ENCODE results near the gene EFCAB11.

DNA sequence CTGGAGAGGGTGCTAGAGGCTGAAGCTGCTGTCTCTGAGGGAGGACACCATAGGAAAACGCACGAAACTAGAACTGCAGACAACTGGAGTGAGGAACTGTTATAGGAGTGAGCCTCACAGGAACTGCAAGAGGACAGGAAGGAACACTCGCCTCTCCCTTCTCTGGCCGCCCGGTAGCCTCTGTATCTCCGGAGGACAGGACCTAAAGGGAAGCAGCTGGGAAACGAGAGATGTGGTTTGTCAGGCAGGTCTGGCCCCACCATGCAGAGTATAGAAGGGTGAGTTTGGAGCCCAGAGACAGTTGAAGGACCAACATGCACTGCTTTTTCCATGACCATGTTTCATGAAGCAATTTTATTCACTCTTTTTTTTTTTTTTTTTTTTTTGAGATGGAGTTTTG is 127.3 kb downstream of the EFCAB11 start:
- TF ChIP-seq EZH2phosphoT487 (IDR thresholded peaks at IDR 0.05; ENCODE audit: unreplicated experiment) (no peak), EZH2 (IDR thresholded peaks at IDR 0.05; ENCODE audit: low read depth, unreplicated experiment) (no peak), JUNB (IDR thresholded peaks at IDR 0.05; ENCODE audit: unreplicated experiment) (no peak), POLR2AphosphoS5 (IDR thresholded peaks at IDR 0.05; ENCODE audit: low read depth) (no peak), ZNF114 (CRISPR knock-in tag; IDR thresholded peaks at IDR 0.05) (no peak), STAT1 (IDR thresholded peaks at IDR 0.05; ENCODE audit: unreplicated experiment) (no peak), CREB1 (CRISPR knock-in tag; IDR thresholded peaks at IDR 0.05; ENCODE audit: low read depth) (no peak), ZNF331 (CRISPR knock-in tag; IDR thresholded peaks at IDR 0.05; ENCODE audit: low read depth) (no peak)
- TF ChIP-seq, protein P1, sequence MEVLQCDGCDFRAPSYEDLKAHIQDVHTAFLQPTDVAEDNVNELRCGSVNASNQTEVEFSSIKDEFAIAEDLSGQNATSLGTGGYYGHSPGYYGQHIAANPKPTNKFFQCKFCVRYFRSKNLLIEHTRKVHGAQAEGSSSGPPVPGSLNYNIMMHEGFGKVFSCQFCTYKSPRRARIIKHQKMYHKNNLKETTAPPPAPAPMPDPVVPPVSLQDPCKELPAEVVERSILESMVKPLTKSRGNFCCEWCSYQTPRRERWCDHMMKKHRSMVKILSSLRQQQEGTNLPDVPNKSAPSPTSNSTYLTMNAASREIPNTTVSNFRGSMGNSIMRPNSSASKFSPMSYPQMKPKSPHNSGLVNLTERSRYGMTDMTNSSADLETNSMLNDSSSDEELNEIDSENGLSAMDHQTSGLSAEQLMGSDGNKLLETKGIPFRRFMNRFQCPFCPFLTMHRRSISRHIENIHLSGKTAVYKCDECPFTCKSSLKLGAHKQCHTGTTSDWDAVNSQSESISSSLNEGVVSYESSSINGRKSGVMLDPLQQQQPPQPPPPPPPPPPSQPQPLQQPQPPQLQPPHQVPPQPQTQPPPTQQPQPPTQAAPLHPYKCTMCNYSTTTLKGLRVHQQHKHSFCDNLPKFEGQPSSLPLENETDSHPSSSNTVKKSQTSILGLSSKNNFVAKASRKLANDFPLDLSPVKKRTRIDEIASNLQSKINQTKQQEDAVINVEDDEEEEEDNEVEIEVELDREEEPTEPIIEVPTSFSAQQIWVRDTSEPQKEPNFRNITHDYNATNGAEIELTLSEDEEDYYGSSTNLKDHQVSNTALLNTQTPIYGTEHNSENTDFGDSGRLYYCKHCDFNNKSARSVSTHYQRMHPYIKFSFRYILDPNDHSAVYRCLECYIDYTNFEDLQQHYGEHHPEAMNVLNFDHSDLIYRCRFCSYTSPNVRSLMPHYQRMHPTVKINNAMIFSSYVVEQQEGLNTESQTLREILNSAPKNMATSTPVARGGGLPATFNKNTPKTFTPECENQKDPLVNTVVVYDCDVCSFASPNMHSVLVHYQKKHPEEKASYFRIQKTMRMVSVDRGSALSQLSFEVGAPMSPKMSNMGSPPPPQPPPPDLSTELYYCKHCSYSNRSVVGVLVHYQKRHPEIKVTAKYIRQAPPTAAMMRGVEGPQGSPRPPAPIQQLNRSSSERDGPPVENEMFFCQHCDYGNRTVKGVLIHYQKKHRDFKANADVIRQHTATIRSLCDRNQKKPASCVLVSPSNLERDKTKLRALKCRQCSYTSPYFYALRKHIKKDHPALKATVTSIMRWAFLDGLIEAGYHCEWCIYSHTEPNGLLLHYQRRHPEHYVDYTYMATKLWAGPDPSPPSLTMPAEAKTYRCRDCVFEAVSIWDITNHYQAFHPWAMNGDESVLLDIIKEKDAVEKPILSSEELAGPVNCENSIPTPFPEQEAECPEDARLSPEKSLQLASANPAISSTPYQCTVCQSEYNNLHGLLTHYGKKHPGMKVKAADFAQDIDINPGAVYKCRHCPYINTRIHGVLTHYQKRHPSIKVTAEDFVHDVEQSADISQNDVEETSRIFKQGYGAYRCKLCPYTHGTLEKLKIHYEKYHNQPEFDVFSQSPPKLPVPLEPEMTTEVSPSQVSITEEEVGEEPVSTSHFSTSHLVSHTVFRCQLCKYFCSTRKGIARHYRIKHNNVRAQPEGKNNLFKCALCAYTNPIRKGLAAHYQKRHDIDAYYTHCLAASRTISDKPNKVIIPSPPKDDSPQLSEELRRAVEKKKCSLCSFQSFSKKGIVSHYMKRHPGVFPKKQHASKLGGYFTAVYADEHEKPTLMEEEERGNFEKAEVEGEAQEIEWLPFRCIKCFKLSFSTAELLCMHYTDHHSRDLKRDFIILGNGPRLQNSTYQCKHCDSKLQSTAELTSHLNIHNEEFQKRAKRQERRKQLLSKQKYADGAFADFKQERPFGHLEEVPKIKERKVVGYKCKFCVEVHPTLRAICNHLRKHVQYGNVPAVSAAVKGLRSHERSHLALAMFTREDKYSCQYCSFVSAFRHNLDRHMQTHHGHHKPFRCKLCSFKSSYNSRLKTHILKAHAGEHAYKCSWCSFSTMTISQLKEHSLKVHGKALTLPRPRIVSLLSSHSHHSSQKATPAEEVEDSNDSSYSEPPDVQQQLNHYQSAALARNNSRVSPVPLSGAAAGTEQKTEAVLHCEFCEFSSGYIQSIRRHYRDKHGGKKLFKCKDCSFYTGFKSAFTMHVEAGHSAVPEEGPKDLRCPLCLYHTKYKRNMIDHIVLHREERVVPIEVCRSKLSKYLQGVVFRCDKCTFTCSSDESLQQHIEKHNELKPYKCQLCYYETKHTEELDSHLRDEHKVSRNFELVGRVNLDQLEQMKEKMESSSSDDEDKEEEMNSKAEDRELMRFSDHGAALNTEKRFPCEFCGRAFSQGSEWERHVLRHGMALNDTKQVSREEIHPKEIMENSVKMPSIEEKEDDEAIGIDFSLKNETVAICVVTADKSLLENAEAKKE (CRISPR knock-in tag; IDR thresholded peaks at IDR 0.05): no peak
- TF ChIP-seq, protein P2, sequence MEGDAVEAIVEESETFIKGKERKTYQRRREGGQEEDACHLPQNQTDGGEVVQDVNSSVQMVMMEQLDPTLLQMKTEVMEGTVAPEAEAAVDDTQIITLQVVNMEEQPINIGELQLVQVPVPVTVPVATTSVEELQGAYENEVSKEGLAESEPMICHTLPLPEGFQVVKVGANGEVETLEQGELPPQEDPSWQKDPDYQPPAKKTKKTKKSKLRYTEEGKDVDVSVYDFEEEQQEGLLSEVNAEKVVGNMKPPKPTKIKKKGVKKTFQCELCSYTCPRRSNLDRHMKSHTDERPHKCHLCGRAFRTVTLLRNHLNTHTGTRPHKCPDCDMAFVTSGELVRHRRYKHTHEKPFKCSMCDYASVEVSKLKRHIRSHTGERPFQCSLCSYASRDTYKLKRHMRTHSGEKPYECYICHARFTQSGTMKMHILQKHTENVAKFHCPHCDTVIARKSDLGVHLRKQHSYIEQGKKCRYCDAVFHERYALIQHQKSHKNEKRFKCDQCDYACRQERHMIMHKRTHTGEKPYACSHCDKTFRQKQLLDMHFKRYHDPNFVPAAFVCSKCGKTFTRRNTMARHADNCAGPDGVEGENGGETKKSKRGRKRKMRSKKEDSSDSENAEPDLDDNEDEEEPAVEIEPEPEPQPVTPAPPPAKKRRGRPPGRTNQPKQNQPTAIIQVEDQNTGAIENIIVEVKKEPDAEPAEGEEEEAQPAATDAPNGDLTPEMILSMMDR (conservative IDR thresholded peaks at IDR 0.05; ENCODE audit: low read depth in 2 of 2): no peak
- TF ChIP-seq, protein P3, sequence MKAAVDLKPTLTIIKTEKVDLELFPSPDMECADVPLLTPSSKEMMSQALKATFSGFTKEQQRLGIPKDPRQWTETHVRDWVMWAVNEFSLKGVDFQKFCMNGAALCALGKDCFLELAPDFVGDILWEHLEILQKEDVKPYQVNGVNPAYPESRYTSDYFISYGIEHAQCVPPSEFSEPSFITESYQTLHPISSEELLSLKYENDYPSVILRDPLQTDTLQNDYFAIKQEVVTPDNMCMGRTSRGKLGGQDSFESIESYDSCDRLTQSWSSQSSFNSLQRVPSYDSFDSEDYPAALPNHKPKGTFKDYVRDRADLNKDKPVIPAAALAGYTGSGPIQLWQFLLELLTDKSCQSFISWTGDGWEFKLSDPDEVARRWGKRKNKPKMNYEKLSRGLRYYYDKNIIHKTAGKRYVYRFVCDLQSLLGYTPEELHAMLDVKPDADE (IDR thresholded peaks at IDR 0.05): no peak
- TF ChIP-seq, protein P4, sequence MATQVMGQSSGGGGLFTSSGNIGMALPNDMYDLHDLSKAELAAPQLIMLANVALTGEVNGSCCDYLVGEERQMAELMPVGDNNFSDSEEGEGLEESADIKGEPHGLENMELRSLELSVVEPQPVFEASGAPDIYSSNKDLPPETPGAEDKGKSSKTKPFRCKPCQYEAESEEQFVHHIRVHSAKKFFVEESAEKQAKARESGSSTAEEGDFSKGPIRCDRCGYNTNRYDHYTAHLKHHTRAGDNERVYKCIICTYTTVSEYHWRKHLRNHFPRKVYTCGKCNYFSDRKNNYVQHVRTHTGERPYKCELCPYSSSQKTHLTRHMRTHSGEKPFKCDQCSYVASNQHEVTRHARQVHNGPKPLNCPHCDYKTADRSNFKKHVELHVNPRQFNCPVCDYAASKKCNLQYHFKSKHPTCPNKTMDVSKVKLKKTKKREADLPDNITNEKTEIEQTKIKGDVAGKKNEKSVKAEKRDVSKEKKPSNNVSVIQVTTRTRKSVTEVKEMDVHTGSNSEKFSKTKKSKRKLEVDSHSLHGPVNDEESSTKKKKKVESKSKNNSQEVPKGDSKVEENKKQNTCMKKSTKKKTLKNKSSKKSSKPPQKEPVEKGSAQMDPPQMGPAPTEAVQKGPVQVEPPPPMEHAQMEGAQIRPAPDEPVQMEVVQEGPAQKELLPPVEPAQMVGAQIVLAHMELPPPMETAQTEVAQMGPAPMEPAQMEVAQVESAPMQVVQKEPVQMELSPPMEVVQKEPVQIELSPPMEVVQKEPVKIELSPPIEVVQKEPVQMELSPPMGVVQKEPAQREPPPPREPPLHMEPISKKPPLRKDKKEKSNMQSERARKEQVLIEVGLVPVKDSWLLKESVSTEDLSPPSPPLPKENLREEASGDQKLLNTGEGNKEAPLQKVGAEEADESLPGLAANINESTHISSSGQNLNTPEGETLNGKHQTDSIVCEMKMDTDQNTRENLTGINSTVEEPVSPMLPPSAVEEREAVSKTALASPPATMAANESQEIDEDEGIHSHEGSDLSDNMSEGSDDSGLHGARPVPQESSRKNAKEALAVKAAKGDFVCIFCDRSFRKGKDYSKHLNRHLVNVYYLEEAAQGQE (IDR thresholded peaks at IDR 0.05; ENCODE audit: unreplicated experiment): no peak

Measured in GM23338 (cell line).